HEK293T (cell line): Measurements from ENCODE around the gene MAD1L1.

ENCODE experiments used
- BHLHE40 ChIP-seq: fragments of 450-650 bp; IDR thresholded peaks from 2 replicates; pipeline ENCODE4 v1.6.1; 2016; ENCODE audit warnings: mild to moderate bottlenecking, moderate library complexity, borderline replicate concordance
- ELF4 ChIP-seq: fragments of 450-650 bp; IDR thresholded peaks from 2 replicates; pipeline ENCODE4 v1.6.1; 2017; ENCODE audit warnings: antibody characterized with exemption
- FOXA1 ChIP-seq: fragments of 450-650 bp; IDR thresholded peaks from 2 replicates; pipeline ENCODE4 v1.6.1; 2016; ENCODE audit warnings: mild to moderate bottlenecking
- FOXK2 ChIP-seq: fragments of 450-650 bp; IDR thresholded peaks from 2 replicates; pipeline ENCODE4 v1.6.1; 2016; ENCODE audit warnings: mild to moderate bottlenecking
- FOXM1 ChIP-seq: fragments of 450-650 bp; IDR thresholded peaks from 2 replicates; pipeline ENCODE4 v1.6.1; 2017; ENCODE audit warnings: mild to moderate bottlenecking, borderline replicate concordance
- HDGF ChIP-seq: fragments of 450-650 bp; IDR thresholded peaks from 2 replicates; pipeline ENCODE4 v1.6.1; 2017; ENCODE audit warnings: antibody characterized with exemption, borderline replicate concordance
- L3MBTL2 ChIP-seq: fragments of 450-650 bp; conservative IDR thresholded peaks from 2 replicates; pipeline ENCODE4 v1.6.1; 2016; ENCODE audit warnings: mild to moderate bottlenecking
- LEF1 ChIP-seq: fragments of 450-650 bp; IDR thresholded peaks from 2 replicates; pipeline ENCODE4 v1.6.1; 2017; ENCODE audit warnings: mild to moderate bottlenecking, borderline replicate concordance
- NFRKB ChIP-seq: fragments of 450-650 bp; IDR thresholded peaks from 2 replicates; pipeline ENCODE4 v1.6.1; 2016; ENCODE audit warnings: mild to moderate bottlenecking, moderate library complexity
- PKNOX1 ChIP-seq: fragments of 450-650 bp; IDR thresholded peaks from 2 replicates; pipeline ENCODE4 v1.6.1; 2016
- SP1 ChIP-seq: fragments of 450-650 bp; IDR thresholded peaks from 2 replicates; pipeline ENCODE4 v1.6.1; 2017
- SUZ12 ChIP-seq: fragments of 450-650 bp; IDR thresholded peaks from 2 replicates; pipeline ENCODE4 v1.6.1; 2016; ENCODE audit warnings: mild to moderate bottlenecking
- TARDBP ChIP-seq: fragments of 450-650 bp; IDR thresholded peaks from 2 replicates; pipeline ENCODE4 v1.6.1; 2016
- ZNF384 ChIP-seq: fragments of 450-650 bp; IDR thresholded peaks from 2 replicates; pipeline ENCODE4 v1.6.1; 2016

GRCh38 chr7:2140216-2141020 is 92.3 kb downstream of the MAD1L1 start:
- TF ChIP-seq FOXK2 (no peak), LEF1 (no peak), SUZ12 (no peak), TARDBP (no peak), BHLHE40 (no peak), HDGF (no peak), PKNOX1 (no peak), ELF4 (no peak), SP1 (no peak), L3MBTL2 (no peak), ZNF384 (no peak), FOXA1 (no peak), NFRKB (no peak), FOXM1 (no peak)
